ENCODE measurements around the gene ITGB6. TPM values are rescaled to one million over a fixed set of nuclear protein-coding genes. Genes with fewer than 3 reads are reported as not detected.

The ITGB6 gene
- total and polyA plus RNA-seq, 2 of the 8 experiments (the other 6 are each of a cell fraction or from before 2014, with no cell fraction given) = not detected

DNA sequence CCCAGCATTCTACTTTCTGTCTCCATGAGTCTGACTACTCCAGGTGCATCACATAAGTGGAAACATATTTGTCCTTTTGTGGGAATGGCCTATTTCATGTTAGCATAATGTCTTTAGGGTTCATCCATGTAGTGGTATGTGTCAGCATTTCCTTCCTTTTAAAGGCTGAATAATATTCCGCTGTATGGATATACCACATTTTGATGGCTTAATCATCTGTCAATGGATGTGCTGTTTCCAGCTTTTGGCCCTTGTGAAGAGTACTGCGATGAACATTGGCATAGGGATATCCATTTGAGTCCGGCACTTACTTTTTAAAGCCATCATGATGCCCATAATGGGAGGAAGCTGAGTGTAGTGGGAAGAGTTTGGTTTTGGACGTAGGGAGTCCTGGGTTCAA is 6.4 kb upstream of the ITGB6 start:
- Histone ChIP-seq H3K27me3 (replicated peaks in 1 of 4; ENCODE audit: control insufficient read depth in 3 of 4, extremely low read depth in 1 of 4, insufficient read depth in 3 of 4, low read length in 3 of 4) (no peaks in the 10 kb centered on the region), H3K4me3 (ENCODE audit: extremely low read depth in 1 of 4, insufficient read depth in 2 of 4, low read depth in 3 of 4, low read length in 4 of 4) (no peak overlapping the region), H3K14ac (ENCODE audit: insufficient read length) (no peak overlapping the region), H4K91ac (replicated peaks; ENCODE audit: insufficient read length, low read length) (no peak overlapping the region), H4K20me1 (replicated peaks in 1 of 2; ENCODE audit: control insufficient read depth in 1 of 2, insufficient read depth in 2 of 2, low read length in 2 of 2) (no peaks in the 10 kb centered on the region), H4K8ac (ENCODE audit: extremely low read depth, insufficient read depth, low read length) (no peak overlapping the region), H3K27ac (ENCODE audit: low read depth, low read length) (no peak overlapping the region), H3K4me1 (replicated peaks in 1 of 4; ENCODE audit: control insufficient read depth in 3 of 4, insufficient read depth in 4 of 4, low read length in 3 of 4) (no peaks in the 10 kb centered on the region), H3K23ac (ENCODE audit: insufficient read length) (no peak overlapping the region), H3K4me2 (ENCODE audit: insufficient read depth in 1 of 2, low read depth in 2 of 2, low read length in 2 of 2) (no peak overlapping the region), H2BK120ac (replicated peaks; ENCODE audit: low read depth, low read length) (no peak overlapping the region), H3K36me3 (ENCODE audit: control insufficient read depth in 2 of 4, insufficient read depth in 4 of 4, low read length in 3 of 4) (no peaks in the 10 kb centered on the region), H2BK20ac (ENCODE audit: low read length) (no peak overlapping the region), H3K56ac (replicated peaks; ENCODE audit: insufficient read length, low read depth, low read length) (no peak overlapping the region), H2BK15ac (ENCODE audit: low read length) (no peak overlapping the region), H3K4ac (replicated peaks; ENCODE audit: insufficient read length, low read depth, low read length) (no peak overlapping the region), H3K79me2 (ENCODE audit: control insufficient read depth in 1 of 2, insufficient read depth in 2 of 2, low read length in 2 of 2) (no peaks in the 10 kb centered on the region), H4K5ac (ENCODE audit: insufficient read length, low read depth, low read length) (no peak overlapping the region), H2AFZ (ENCODE audit: low read length) (no peak overlapping the region), H3K9me3 (ENCODE audit: insufficient read depth in 2 of 2, low read depth in 1 of 2, low read length in 1 of 2) (0 out of 4 replicates have a peak, but pooled peaks cover 0 to 4% of the 10 kb centered on the region in 2 experiments), H3K9ac (replicated peaks in 1 of 4; ENCODE audit: extremely low read depth in 1 of 4, low read depth in 3 of 4, low read length in 3 of 4) (no peak overlapping the region), H3K23me2 (ENCODE audit: low read depth, low read length) (no peaks in the 10 kb centered on the region), H2BK5ac (ENCODE audit: low read depth, low read length) (no peak overlapping the region), H3K79me1 (ENCODE audit: low read depth, low read length) (no peaks in the 10 kb centered on the region), H3K18ac (ENCODE audit: extremely low read depth, low read length) (no peak overlapping the region), H2AK5ac (ENCODE audit: low read depth, low read length) (no peak overlapping the region), H2BK12ac (ENCODE audit: low read depth, low read length) (no peak overlapping the region)
- POLR2A ChIA-PET (ENCODE audit: partially characterized antibody) = no interaction called here
- FAIRE-seq = no peak
- TF ChIP-seq CBX8 (IDR thresholded peaks at IDR 0.05; ENCODE audit: borderline replicate concordance, low read depth, low read length) (no peak), SIX5 (IDR thresholded peaks at IDR 0.05; ENCODE audit: low read depth, low read length) (no peak), JUN (IDR thresholded peaks at IDR 0.05; ENCODE audit: low read depth, low read length) (no peak)
- WGBS, 2 experiments (ENCODE audit: extremely low coverage in 1 of 2, insufficient coverage in 1 of 2, insufficient read length in 1 of 2, insufficient replicate concordance in 2 of 2, low coverage in 1 of 2, low lambda C conversion rate in 2 of 2, missing lambda C conversion rate in 1 of 2) = 93% methylated on average over 4 of the region's 4 CpGs; no CpG with 5 or more reads in 1 of the 2 experiments
- CTCF ChIA-PET (ENCODE audit: partially characterized antibody) = interaction anchor here (1.5 kb wide), 1 partner anchor 97 kb away, joined by 7 read pairs; no protein-coding TSS in a partner anchor
- DNase-seq (ENCODE audit: low read depth in 1 of 2, low spot score in 2 of 2) = no peak

Data from H1 (cell line).